Psoas muscle (tissue), 8 donors: ENCODE measurements around the gene FOXN4. TPM values are rescaled to one million over a fixed set of nuclear protein-coding genes. Genes with fewer than 3 reads are reported as not detected.

ENCODE experiments used
- ATAC-seq, 4 donors: fragments of 200-7000 bp; cut with Tn5 transposase; one replicate each; pipeline ENCODE4 v1.9.1; 2020; ENCODE audit warnings: moderate library complexity in 3 of 4, mild to moderate bottlenecking in 2 of 4
- DNase-seq, 2 donors: peaks; one replicate each; pipeline ENCODE4 v3.0.0-alpha.2; 2020
- H3K27ac ChIP-seq: fragments of 200-600 bp; one replicate; pipeline ENCODE4 v1.8.0; 2022
- H3K27me3 ChIP-seq, 3 donors: fragments of 200-600 bp in 1 of 3; one replicate each; pipeline versions ENCODE4 v1.6.1 to v1.8.0; 2013 to 2022; ENCODE audit warnings: low read length in 2 of 3, mild to moderate bottlenecking in 2 of 3, moderate library complexity in 1 of 3; ENCODE audit not compliant: insufficient read depth in 3 of 3
- H3K36me3 ChIP-seq, 2 donors: fragments of 200-600 bp in 1 of 2; one replicate each; pipeline versions ENCODE4 v1.6.1 to v1.8.0; 2013 to 2022; ENCODE audit warnings: low read depth in 1 of 2, mild to moderate bottlenecking in 1 of 2, moderate library complexity in 1 of 2; ENCODE audit not compliant: insufficient read depth in 1 of 2
- H3K4me1 ChIP-seq: fragments of 200-600 bp; one replicate; pipeline ENCODE4 v1.8.0; 2022
- H3K4me3 ChIP-seq: fragments of 200-600 bp; one replicate; pipeline ENCODE4 v1.8.0; 2022; ENCODE audit warnings: mild to moderate bottlenecking
- H3K9me3 ChIP-seq: fragments of 200-600 bp; one replicate; pipeline ENCODE4 v1.8.0; 2022
- CTCF ChIP-seq: fragments of 200-600 bp; IDR thresholded peaks from one replicate; pipeline ENCODE4 v1.8.0; 2022; ENCODE audit warnings: antibody characterized with exemption
- WGBS, 3 donors: extraction: QIAGEN DNeasy Blood & Tissue Kit; methylation state at CpG; one replicate each; pipeline versions ENCODE4 v1.1.6 to v1.1.7; 2013; 5-methylcytosine and 5-hydroxymethylcytosine counted together
- intact Hi-C, 2 donors: fragments of 100-400 bp; cut with DNase I; formaldehyde crosslinking; loops; one replicate each; pipeline versions ENCODE4 v1.11.0 to v1.14.2; 2022
- polyA plus RNA-seq, 3 donors: library from polyadenylated mRNA; stranded (reverse); fragments of 200-250 nt; gene quantifications; one replicate each; pipeline ENCODE4 v1.2.3, GENCODE V29; 2013
- total RNA-seq, 4 donors: library from RNA; stranded (reverse); fragmentation: NEBNext Ultra II Directional in 2 of 4; extraction: Animal tissue kit (Norgen Biotek cat#: 25700) in 2 of 4; gene quantifications; one replicate each; pipeline versions ENCODE4 v1.2.1 to v1.2.4, GENCODE V29; 2021 to 2023
- donor health status: healthy with polysubstance abuse.
- donor health status: DM: no; HTN: no; CAD: no; lungs with moderate emphysema.
- donor health status: Bipolar disorder and iron deficiency.
- donor health status: healthy.
- donor health status: DM: yes; HTN: yes; CAD: no.
- donor health status: DM: no; HTN: no; CAD: no.
- donor health status: DM: no; HTN: no; CAD: no.
- donor health status: DM: yes; HTN: yes; CAD: no.

The FOXN4 gene
- total and polyA plus RNA-seq, 7 donors: 0.01 to 0.03 TPM; not detected in 5

- Histone ChIP-seq H3K4me3 (no peak overlapping the region), H3K36me3 (no peaks in the 10 kb centered on the region), H3K9me3 (no peaks in the 10 kb centered on the region), H3K27me3 (peaks cover 0 to 1% (median 0%) of the 10 kb centered on the region in 3 donors), H3K4me1 (no peaks in the 10 kb centered on the region), H3K27ac (no peak overlapping the region)
- ATAC-seq: peak in 2 of 4 donors; percentile 2 to 6
- WGBS, 3 donors: 82 to 88% (median 86%) methylated on average over 13 to 17 of the region's 17 CpGs
- DNase-seq: peak; percentile 11 to 47
- intact Hi-C loops: no loop called here
- no peak for TF ChIP-seq CTCF
Observed at GRCh38 chr12:109281452-109281851, 27.6 kb downstream of the FOXN4 start.

GRCh38 chr12:109279525-109279924 lies 29.6 kb downstream of the FOXN4 start:
- peak in 3 of 4 donors; percentile 3 to 6 (median 5) for ATAC-seq
- intact Hi-C loops: no loop called here
- H3K4me1 ChIP-seq: no peaks in the 10 kb centered on the region
- H3K27ac ChIP-seq: no peak overlapping the region
- no peak for DNase-seq
- no peaks in the 10 kb centered on the region for H3K9me3 ChIP-seq
- WGBS, 3 donors: 93 to 97% (median 95%) methylated on average over 13 of the region's 13 CpGs
- no peak for TF ChIP-seq CTCF
- H3K27me3 ChIP-seq: peaks cover 0 to 1% (median 0%) of the 10 kb centered on the region in 3 donors
- H3K36me3 ChIP-seq: no peaks in the 10 kb centered on the region
- H3K4me3 ChIP-seq: no peak overlapping the region

GRCh38 chr12:109278912-109279311 lies 30.2 kb downstream of the FOXN4 start:
- ATAC-seq (no peak), DNase-seq (peak in 1 of 2 donors; percentile 58)
- no peaks in the 10 kb centered on the region for H3K4me1 ChIP-seq
- intact Hi-C loops: no loop called here
- H3K27ac ChIP-seq: no peak overlapping the region
- no peaks in the 10 kb centered on the region for H3K36me3 ChIP-seq
- TF ChIP-seq CTCF: no peak
- 57 to 75% (median 64%) methylated on average over 10 of the region's 10 CpGs for WGBS, 3 donors
- H3K27me3 ChIP-seq: peaks cover 0 to 1% (median 0%) of the 10 kb centered on the region in 3 donors
- H3K4me3 ChIP-seq: no peak overlapping the region
- H3K9me3 ChIP-seq: no peaks in the 10 kb centered on the region

GRCh38 chr12:109277899-109278762 lies 31.0 kb downstream of the FOXN4 start:
- H3K27me3 ChIP-seq: peaks cover 0 to 1% (median 0%) of the 10 kb centered on the region in 3 donors
- intact Hi-C loops: no loop called here
- H3K4me1 ChIP-seq: no peaks in the 10 kb centered on the region
- H3K9me3 ChIP-seq: no peaks in the 10 kb centered on the region
- no peak for TF ChIP-seq CTCF
- no peak overlapping the region for H3K4me3 ChIP-seq
- DNase-seq (peak in 1 of 2 donors; percentile 28), ATAC-seq (peak in 3 of 4 donors; percentile 12 to 17 (median 16))
- H3K27ac ChIP-seq: no peak overlapping the region
- WGBS, 3 donors: 27 to 32% (median 30%) methylated on average over 15 of the region's 15 CpGs
- H3K36me3 ChIP-seq: no peaks in the 10 kb centered on the region
